Fibroblast of pulmonary artery (primary cell): Measurements from ENCODE around the gene CNOT6.
A peak's percentile ranks its signal among the peaks of the same experiment; 100 is the strongest.
"Not testable (repeated sequence)": the region's sequence is repeated elsewhere in the genome, so short reads cannot be mapped to it uniquely, and the experiment has no call there.

Source experiments
- DNase-seq: peaks from one replicate; pipeline ENCODE4 v3.0.0-alpha.2; 2010; ENCODE audit warnings: low read depth
- H3K4me3 ChIP-seq: replicated peaks from 2 replicates; pipeline ENCODE4 v1.5.1; 2011; ENCODE audit warnings: low read depth, mild to moderate bottlenecking, control low read depth, low read length, moderate library complexity
- TF ChIP-seq, protein P1 (sequence below): IDR thresholded peaks from 2 replicates; pipeline ENCODE4 v1.5.1; 2011; ENCODE audit warnings: mild to moderate bottlenecking, control low read depth, low read length, inconsistent platforms; ENCODE audit errors: missing control alignments

CNOT6 gene

DNA sequence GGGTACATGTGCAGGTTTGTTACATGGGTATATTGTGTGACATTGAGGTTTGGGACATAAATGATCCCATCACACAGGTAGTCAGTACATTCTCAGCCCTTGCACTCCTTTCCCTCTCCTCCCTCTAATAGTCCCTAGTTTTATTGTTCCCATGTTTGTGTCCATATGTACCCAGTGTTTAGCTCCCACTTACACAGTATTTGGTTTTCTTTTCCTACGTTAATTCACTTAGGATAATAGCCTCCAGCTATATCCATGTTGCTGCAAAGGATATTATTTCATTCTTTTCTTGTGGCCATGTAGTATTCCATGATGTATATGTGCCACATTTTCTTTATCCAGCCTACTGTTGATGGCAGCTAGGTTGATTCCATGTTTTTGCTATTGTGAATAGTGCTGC lies 27.4 kb downstream of the CNOT6 start:
- DNase-seq = no peak
- H3K4me3 ChIP-seq = no peak overlapping the region
- TF ChIP-seq, protein P1, sequence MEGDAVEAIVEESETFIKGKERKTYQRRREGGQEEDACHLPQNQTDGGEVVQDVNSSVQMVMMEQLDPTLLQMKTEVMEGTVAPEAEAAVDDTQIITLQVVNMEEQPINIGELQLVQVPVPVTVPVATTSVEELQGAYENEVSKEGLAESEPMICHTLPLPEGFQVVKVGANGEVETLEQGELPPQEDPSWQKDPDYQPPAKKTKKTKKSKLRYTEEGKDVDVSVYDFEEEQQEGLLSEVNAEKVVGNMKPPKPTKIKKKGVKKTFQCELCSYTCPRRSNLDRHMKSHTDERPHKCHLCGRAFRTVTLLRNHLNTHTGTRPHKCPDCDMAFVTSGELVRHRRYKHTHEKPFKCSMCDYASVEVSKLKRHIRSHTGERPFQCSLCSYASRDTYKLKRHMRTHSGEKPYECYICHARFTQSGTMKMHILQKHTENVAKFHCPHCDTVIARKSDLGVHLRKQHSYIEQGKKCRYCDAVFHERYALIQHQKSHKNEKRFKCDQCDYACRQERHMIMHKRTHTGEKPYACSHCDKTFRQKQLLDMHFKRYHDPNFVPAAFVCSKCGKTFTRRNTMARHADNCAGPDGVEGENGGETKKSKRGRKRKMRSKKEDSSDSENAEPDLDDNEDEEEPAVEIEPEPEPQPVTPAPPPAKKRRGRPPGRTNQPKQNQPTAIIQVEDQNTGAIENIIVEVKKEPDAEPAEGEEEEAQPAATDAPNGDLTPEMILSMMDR = no peak

- no peak for DNase-seq
- no peak overlapping the region for H3K4me3 ChIP-seq
- TF ChIP-seq, protein P1 = no peak
Measured at GRCh38 chr5:180522330-180522729, 28.2 kb downstream of the CNOT6 start.

GRCh38 chr5:180523629-180524466 lies 29.7 kb downstream of the CNOT6 start:
- peak; percentile 7 for DNase-seq
- TF ChIP-seq, protein P1 = no peak
- H3K4me3 ChIP-seq = no peak overlapping the region

DNA sequence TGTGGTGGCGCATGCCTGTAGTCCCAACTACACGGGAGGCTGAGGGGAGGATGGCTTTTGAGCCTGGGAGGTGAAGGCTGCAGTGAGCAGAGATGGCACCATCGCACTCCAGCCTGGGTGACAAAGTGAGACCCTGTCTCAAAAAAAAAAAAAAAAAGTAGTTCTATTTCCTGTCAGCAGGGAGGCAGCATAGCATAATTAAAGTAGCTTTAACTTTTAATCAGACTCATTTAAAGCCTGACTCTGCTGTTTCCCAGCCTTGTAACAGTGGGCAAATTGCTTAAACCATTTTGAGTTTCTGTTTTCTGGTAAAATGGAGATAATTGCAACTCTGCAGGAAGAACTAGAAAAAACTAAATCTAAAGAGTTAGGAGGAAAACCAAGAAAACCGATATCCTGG lies 31.2 kb downstream of the CNOT6 start:
- TF ChIP-seq, protein P1 = no peak
- no peak overlapping the region for H3K4me3 ChIP-seq
- DNase-seq = no peak

- no peak overlapping the region for H3K4me3 ChIP-seq
- no peak for DNase-seq
- TF ChIP-seq, protein P1 = no peak
Measured at GRCh38 chr5:180526269-180526668, 32.1 kb downstream of the CNOT6 start.

- H3K4me3 ChIP-seq = no peak overlapping the region
- no peak for DNase-seq
- TF ChIP-seq, protein P1 = no peak
Measured at GRCh38 chr5:180527659-180528058, 33.5 kb downstream of the CNOT6 start.

DNA sequence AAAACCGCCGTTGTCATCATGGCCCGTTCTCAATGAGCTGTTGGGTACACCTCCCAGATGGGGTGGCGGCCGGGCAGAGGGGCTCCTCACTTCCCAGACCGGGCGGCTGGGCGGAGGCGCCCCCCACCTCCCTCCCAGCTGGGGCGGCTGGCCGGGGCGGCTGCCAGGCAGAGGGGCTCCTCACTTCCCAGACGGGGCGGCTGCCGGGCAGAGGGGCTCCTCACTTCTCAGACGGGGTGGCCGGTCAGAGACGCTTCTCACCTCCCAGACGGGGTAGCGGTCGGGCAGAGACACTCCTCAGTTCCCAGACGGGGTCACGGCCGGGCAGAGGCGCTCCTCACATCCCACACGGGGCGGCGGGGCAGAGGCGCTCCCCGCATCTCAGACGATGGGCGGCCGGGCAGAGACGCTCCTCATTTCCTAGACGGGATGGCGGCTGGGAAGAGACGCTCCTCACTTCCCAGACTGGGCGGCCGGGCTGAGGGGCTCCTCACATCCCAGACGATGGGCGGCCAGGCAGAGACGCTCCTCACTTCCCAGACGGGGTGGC lies 36.9 kb downstream of the CNOT6 start:
- DNase-seq = not testable (repeated sequence)

More for the DNA sequence above, 36.9 kb downstream of the CNOT6 start:
- not testable (repeated sequence) for H3K4me3 ChIP-seq
